ENCODE data around the gene JPH3. TPM values are rescaled to one million over a fixed set of nuclear protein-coding genes. Genes with fewer than 3 reads are reported as not detected.

JPH3 gene
- total and polyA plus RNA-seq, 10 of the 15 experiments (the other 5 are each of a cell fraction or from before 2014, with no cell fraction given) = 0.05 TPM; not detected in 9

DNA sequence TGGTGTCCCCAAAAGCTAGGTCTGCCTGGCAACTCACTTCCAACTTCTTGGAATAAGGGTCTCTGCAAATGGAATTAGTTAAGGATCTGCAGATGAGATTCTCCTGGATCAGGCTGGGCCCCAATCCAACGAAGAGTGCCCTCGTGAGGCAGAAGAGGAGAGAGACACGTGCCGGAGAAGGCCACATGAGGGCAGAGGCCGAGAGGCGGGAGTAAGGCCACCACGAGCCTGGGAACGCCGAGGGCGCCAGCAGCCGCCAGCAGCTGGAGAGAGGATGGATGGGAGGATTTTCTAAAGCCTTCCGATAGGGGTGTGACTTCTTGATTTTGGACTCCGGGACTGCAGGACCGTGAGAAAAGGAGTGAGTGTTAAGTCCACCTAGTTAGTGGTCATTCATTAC is 76.3 kb downstream of the JPH3 start:
- FAIRE-seq (no peak), ATAC-seq (no peak), DNase-seq (ENCODE audit: low read depth, low spot score) (no peak)
- Histone ChIP-seq H3K36me3 (ENCODE audit: control insufficient read depth in 2 of 2, insufficient read depth in 2 of 2, low read length in 1 of 2) (no peaks in the 10 kb centered on the region), H3K4me1 (ENCODE audit: control insufficient read depth, insufficient read depth, low read length) (peaks cover 5% of the 10 kb centered on the region), H2AFZ (ENCODE audit: control insufficient read depth, low read depth, low read length) (no peak overlapping the region), H3K9me3 (replicated peaks; ENCODE audit: control insufficient read depth, insufficient read depth, low read length) (no peaks in the 10 kb centered on the region), H3K27me3 (replicated peaks in 1 of 2; ENCODE audit: control insufficient read depth in 2 of 2, insufficient read depth in 2 of 2, low read length in 1 of 2) (no peaks in the 10 kb centered on the region), H4K20me1 (ENCODE audit: control insufficient read depth, insufficient read depth) (no peaks in the 10 kb centered on the region), H3K4me3 (no peak overlapping the region), H3K27ac (ENCODE audit: control insufficient read depth, insufficient read depth) (no peak overlapping the region), H3K9ac (ENCODE audit: control insufficient read depth, insufficient read depth, low read length) (no peak overlapping the region), H3K79me2 (ENCODE audit: control insufficient read depth, insufficient read depth, low read length) (no peaks in the 10 kb centered on the region), H3K4me2 (ENCODE audit: control insufficient read depth, insufficient read depth) (no peak overlapping the region)
- TF ChIP-seq TARDBP (IDR thresholded peaks at IDR 0.05; ENCODE audit: borderline replicate concordance) (no peak), CBX5 (IDR thresholded peaks at IDR 0.05; ENCODE audit: low read depth) (no peak), ZNF207 (IDR thresholded peaks at IDR 0.05; ENCODE audit: borderline replicate concordance) (no peak), CBX3 (IDR thresholded peaks at IDR 0.05; ENCODE audit: borderline replicate concordance, low read depth) (no peak), SIX5 (IDR thresholded peaks at IDR 0.05; ENCODE audit: low read depth, low read length, severe bottlenecking) (no peak), FOXK2 (IDR thresholded peaks at IDR 0.05) (no peak), ZNF24 (IDR thresholded peaks at IDR 0.05) (no peak), SPI1 (IDR thresholded peaks at IDR 0.05; ENCODE audit: borderline replicate concordance, insufficient read depth, low read depth, low read length) (no peak)
- TF ChIP-seq, protein P1, sequence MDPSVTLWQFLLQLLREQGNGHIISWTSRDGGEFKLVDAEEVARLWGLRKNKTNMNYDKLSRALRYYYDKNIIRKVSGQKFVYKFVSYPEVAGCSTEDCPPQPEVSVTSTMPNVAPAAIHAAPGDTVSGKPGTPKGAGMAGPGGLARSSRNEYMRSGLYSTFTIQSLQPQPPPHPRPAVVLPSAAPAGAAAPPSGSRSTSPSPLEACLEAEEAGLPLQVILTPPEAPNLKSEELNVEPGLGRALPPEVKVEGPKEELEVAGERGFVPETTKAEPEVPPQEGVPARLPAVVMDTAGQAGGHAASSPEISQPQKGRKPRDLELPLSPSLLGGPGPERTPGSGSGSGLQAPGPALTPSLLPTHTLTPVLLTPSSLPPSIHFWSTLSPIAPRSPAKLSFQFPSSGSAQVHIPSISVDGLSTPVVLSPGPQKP (IDR thresholded peaks at IDR 0.05; ENCODE audit: low read depth, low read length) = no peak
- WGBS (ENCODE audit: insufficient coverage, insufficient replicate concordance, low lambda C conversion rate, missing lambda C conversion rate) = 54% methylated on average over 14 of the region's 14 CpGs
- ChIA-PET RAD21 (ENCODE audit: unreplicated experiment) (no interaction called here), CTCF (no interaction called here), SMC1A (ENCODE audit: uncharacterized antibody, unreplicated experiment) (no interaction called here), POLR2A (no interaction called here)
- in situ Hi-C loops (cut with MboI) (no loop called here), intact Hi-C loops (cut with micrococcal nuclease; ENCODE audit: unreplicated experiment) (no loop called here)
- no TSS peak for BruUV-seq (replicated peaks)

Measured in GM12878 (cell line).